ENCODE results near the gene STXBP3.

DNA sequence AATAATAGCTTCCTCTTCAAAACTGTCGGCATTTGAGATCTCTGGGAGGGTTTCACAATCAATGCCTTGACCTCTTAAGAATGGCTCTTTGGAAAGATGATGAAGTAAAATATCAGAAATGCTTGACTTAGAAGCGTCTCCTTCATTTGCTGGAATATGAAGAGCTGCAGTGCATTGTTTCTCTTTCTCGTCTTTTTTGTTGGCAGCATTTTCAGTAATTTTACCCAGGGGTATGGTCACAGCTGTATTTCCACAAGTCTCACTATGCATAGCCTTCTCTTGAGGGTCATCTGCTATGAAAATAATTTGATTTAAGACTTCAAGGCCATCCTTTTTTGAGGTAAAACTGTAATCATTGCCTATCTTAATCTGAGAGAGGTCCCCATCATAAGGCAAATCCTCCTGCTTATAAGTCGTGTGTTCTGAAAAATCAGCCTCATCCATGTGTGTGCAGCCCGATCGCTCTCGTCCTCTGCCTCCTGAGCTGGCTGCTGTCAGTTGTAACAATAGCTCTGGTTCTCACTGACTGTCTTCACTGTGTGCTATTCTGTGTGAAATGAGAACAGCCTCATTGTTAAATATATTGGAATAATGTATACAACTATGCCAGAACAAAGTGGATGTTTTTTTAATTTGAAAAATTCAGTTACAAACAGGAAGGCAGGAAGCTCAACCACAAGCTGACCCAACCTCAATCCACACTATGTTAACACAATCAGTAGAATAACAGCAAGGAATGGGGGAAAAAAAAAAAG lies 105.9 kb downstream of the STXBP3 start:
- TF ChIP-seq, protein P1, sequence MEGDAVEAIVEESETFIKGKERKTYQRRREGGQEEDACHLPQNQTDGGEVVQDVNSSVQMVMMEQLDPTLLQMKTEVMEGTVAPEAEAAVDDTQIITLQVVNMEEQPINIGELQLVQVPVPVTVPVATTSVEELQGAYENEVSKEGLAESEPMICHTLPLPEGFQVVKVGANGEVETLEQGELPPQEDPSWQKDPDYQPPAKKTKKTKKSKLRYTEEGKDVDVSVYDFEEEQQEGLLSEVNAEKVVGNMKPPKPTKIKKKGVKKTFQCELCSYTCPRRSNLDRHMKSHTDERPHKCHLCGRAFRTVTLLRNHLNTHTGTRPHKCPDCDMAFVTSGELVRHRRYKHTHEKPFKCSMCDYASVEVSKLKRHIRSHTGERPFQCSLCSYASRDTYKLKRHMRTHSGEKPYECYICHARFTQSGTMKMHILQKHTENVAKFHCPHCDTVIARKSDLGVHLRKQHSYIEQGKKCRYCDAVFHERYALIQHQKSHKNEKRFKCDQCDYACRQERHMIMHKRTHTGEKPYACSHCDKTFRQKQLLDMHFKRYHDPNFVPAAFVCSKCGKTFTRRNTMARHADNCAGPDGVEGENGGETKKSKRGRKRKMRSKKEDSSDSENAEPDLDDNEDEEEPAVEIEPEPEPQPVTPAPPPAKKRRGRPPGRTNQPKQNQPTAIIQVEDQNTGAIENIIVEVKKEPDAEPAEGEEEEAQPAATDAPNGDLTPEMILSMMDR (IDR thresholded peaks at IDR 0.05), result no peak
- no peak for TF ChIP-seq ZFX (IDR thresholded peaks at IDR 0.05; ENCODE audit: borderline replicate concordance)
